Subcutaneous adipose tissue (tissue), 4 donors: Measurements from ENCODE around the gene LMNA. TPM values are rescaled to one million over a fixed set of nuclear protein-coding genes. Genes with fewer than 3 reads are reported as not detected.

Experiments used
- CTCF ChIP-seq: fragments of 450-650 bp; IDR thresholded peaks from one replicate; pipeline ENCODE4 v1.5.1; 2016; ENCODE audit warnings: low read depth, mild to moderate bottlenecking, control low read depth, antibody characterized with exemption, moderate library complexity
- total RNA-seq, 4 donors: library from RNA; depleted of rRNA; stranded (reverse); fragments of >200 nt; gene quantifications; one replicate each; pipeline ENCODE4 v1.1.0, GENCODE V29; 2016

Gene LMNA
- total RNA-seq, 4 donors from 2014 or later: 210 to 349 (median 281) TPM

DNA sequence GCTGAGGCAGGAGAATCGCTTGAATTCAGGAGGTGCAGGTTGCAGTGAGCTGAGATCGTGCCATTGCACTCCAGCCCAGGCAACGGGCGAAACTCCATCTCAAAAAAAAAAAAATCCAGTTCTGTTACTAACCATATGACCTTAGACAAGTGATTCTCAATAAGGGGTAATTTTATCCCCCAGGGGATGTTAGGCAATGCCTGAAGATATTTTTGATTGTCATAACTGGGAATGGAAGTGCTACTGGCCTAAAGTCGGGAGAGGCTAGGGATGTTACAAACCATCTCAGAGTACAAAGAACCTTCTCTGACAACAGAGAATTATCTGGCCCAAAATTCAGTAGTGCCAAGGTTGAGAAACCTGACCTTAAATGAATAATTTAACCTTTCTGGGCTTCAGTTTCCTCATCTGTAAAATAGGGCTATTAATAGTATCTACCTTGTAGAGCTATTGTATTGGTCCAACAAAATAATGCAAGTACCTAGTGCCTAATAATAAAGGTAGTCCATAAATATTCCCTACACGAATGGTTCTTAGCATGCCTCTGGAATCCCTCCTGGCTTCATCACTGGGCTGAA is 5.8 kb upstream of the LMNA start:
- no peak for TF ChIP-seq CTCF

- no peak for TF ChIP-seq CTCF
Observed at GRCh38 chr1:156110252-156110651, 4.3 kb upstream of the LMNA start.

GRCh38 chr1:156111355-156111962 is 3.1 kb upstream of the LMNA start:
- no peak for TF ChIP-seq CTCF

DNA sequence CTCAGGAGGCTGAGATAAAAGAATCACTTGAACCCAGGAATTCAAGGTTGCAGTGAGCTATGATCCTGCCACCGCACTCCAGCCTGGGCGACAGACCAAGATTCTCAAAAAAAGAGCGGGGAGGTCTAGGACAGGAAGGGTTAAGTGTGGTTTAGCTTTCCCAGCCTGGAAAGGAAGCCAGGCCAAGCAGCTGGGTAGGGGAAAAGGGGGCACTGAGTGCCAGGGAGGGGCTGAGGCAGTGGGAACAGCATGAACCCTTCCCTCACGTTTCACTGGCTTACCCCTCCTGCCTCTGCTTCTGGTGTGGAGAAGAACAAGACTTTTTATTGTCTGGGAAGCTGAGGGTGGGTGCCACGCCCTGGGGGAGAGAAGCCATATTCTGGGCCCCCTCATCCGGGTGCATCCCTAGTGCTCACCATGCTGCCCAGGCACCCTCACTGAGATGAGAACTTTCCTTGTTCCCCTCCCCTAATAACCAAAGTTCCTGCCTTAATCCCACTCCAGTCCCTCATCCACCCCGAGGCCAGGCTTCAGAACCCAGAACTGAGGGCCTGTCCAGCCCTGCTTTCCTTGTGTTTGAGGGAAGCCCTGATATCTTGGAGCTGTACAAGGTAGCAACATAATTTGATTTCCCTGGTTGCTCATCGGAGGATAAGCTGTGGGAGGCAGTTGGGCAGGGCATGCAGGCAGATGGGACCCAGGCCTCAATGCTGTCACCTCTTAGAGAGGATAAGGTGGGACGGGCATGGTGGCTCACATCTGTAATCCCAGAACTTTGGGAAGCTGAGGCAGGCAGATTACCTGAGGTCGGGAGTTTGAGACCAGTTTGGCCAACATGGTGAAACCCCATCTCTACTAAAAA is 2.0 kb upstream of the LMNA start:
- no peak for TF ChIP-seq CTCF

DNA sequence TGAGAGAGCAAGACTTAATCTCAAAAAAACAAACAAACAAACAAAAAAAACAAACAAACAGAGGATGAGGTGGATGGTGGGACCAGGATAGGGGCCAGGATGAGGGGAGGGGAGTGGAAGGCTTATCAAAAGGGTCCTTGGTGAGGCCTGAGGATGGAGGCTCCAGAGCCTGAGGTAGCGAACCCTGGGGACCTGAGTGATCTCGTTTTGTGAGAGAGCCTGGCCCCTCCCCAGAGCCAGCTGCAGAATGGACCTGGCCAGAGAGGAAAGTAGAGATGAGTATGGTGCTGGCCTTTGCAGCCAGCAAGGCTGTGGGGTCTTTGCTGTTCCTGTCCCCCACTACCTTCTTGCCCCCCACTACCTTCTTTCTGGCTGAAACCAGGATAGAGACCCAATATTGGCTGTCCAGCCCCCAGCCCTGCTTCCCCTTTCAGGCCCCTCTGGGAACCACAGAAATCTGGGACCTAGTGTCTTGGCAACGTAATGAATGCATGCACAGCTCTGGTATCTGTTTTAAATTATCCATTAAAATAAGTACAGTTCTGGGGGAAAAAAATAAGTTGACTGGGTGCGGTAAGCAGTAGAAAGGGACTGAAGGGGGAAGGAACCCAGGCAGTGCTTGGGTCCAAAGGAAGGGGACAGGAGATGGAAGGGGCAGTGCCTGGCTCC is 1.1 kb upstream of the LMNA start:
- no peak for TF ChIP-seq CTCF

- TF ChIP-seq CTCF: no peak
Observed at GRCh38 chr1:156114919-156115513, 505 bp downstream of the LMNA start.
